HEK293 (cell line): Measurements from ENCODE around the gene ZNF396.

Experiments used
- CTCF ChIP-seq: fragments of 450-650 bp; formaldehyde crosslinking; IDR thresholded peaks from 2 replicates; pipeline ENCODE4 v1.5.1; 2016; ENCODE audit warnings: missing biosample characterization, missing genetic modification characterization
- FEZF1 ChIP-seq: fragments of 450-650 bp; formaldehyde crosslinking; IDR thresholded peaks from 2 replicates; pipeline ENCODE4 v1.5.1; 2016; ENCODE audit warnings: missing biosample characterization, missing genetic modification characterization
- HOXA7 ChIP-seq: sonication (generic); formaldehyde crosslinking; IDR thresholded peaks from 2 replicates; pipeline ENCODE4 v1.8.1; 2022; ENCODE audit warnings: missing genetic modification reagents, borderline replicate concordance
- IKZF3 ChIP-seq: fragments of 450-650 bp; IDR thresholded peaks from 2 replicates; pipeline ENCODE4 v1.5.0; 2018; ENCODE audit warnings: missing biosample characterization, mild to moderate bottlenecking, missing genetic modification characterization, moderate library complexity
- OVOL3 ChIP-seq: fragments of 450-650 bp; formaldehyde crosslinking; IDR thresholded peaks from 2 replicates; pipeline ENCODE4 v1.5.1; 2016; ENCODE audit warnings: missing biosample characterization, missing genetic modification characterization
- PRDM1 ChIP-seq: fragments of 450-650 bp; formaldehyde crosslinking; IDR thresholded peaks from 2 replicates; pipeline ENCODE4; 2016; ENCODE audit warnings: missing biosample characterization, missing genetic modification characterization
- RBAK ChIP-seq: fragments of 450-650 bp; formaldehyde crosslinking; IDR thresholded peaks from 2 replicates; pipeline ENCODE4 v1.5.1; 2016; ENCODE audit warnings: missing biosample characterization, missing genetic modification characterization
- SALL2 ChIP-seq: fragments of 450-650 bp; formaldehyde crosslinking; IDR thresholded peaks from 2 replicates; pipeline ENCODE4 v1.5.0; 2017; ENCODE audit warnings: missing biosample characterization, mild to moderate bottlenecking, missing genetic modification characterization, borderline replicate concordance
- SP2 ChIP-seq: fragments of 450-650 bp; formaldehyde crosslinking; IDR thresholded peaks from 2 replicates; pipeline ENCODE4 v1.5.1; 2016; ENCODE audit warnings: missing biosample characterization, missing genetic modification characterization
- ZBTB17 ChIP-seq: fragments of 450-650 bp; formaldehyde crosslinking; IDR thresholded peaks from 2 replicates; pipeline ENCODE4 v1.5.1; 2016; ENCODE audit warnings: missing biosample characterization, missing genetic modification characterization
- ZBTB21 ChIP-seq: fragments of 450-650 bp; formaldehyde crosslinking; IDR thresholded peaks from 2 replicates; pipeline ENCODE4 v1.5.1; 2017; ENCODE audit warnings: missing biosample characterization, missing genetic modification characterization
- ZBTB44 ChIP-seq: fragments of 450-650 bp; IDR thresholded peaks from 2 replicates; pipeline ENCODE4 v1.5.1; 2018; ENCODE audit warnings: missing biosample characterization, mild to moderate bottlenecking, missing genetic modification characterization
- ZFHX2 ChIP-seq: fragments of 450-650 bp; formaldehyde crosslinking; conservative IDR thresholded peaks from 2 replicates; pipeline ENCODE4 v1.5.1; 2016; ENCODE audit warnings: missing biosample characterization, missing genetic modification characterization
- ZNF133 ChIP-seq: fragments of 450-650 bp; formaldehyde crosslinking; IDR thresholded peaks from 2 replicates; pipeline ENCODE4 v1.5.1; 2016; ENCODE audit warnings: missing biosample characterization, missing genetic modification characterization
- ZNF146 ChIP-seq: fragments of 450-650 bp; formaldehyde crosslinking; IDR thresholded peaks from 2 replicates; pipeline ENCODE4 v1.5.1; 2016; ENCODE audit warnings: missing biosample characterization, missing genetic modification characterization
- ZNF174 ChIP-seq: fragments of 450-650 bp; formaldehyde crosslinking; IDR thresholded peaks from 2 replicates; pipeline ENCODE4 v1.5.0; 2017; ENCODE audit warnings: missing biosample characterization, mild to moderate bottlenecking, missing genetic modification characterization
- ZNF24 ChIP-seq: fragments of 450-650 bp; formaldehyde crosslinking; IDR thresholded peaks from 2 replicates; pipeline ENCODE4 v1.5.1; 2016; ENCODE audit warnings: missing biosample characterization, missing genetic modification characterization
- ZNF292 ChIP-seq: fragments of 450-650 bp; formaldehyde crosslinking; IDR thresholded peaks from 2 replicates; pipeline ENCODE4 v1.5.1; 2016; ENCODE audit warnings: low read depth, missing biosample characterization, missing genetic modification characterization, borderline replicate concordance
- ZNF302 ChIP-seq: fragments of 450-650 bp; formaldehyde crosslinking; IDR thresholded peaks from 2 replicates; pipeline ENCODE4 v1.5.1; 2016; ENCODE audit warnings: missing biosample characterization, missing genetic modification characterization, low read depth
- ZNF335 ChIP-seq: fragments of 450-650 bp; formaldehyde crosslinking; conservative IDR thresholded peaks from 2 replicates; pipeline ENCODE4 v1.5.1; 2016; ENCODE audit warnings: missing biosample characterization, missing genetic modification characterization
- ZNF341 ChIP-seq: fragments of 450-650 bp; formaldehyde crosslinking; IDR thresholded peaks from 2 replicates; pipeline ENCODE4; 2016; ENCODE audit warnings: low read depth, missing biosample characterization, missing genetic modification characterization
- ZNF394 ChIP-seq: fragments of 450-650 bp; formaldehyde crosslinking; IDR thresholded peaks from 2 replicates; pipeline ENCODE4 v1.5.1; 2016; ENCODE audit warnings: missing biosample characterization, missing genetic modification characterization, mild to moderate bottlenecking, moderate library complexity, borderline replicate concordance
- ZNF426 ChIP-seq: fragments of 450-650 bp; formaldehyde crosslinking; IDR thresholded peaks from 2 replicates; pipeline ENCODE4 v1.5.1; 2017; ENCODE audit warnings: missing biosample characterization, missing genetic modification characterization, mild to moderate bottlenecking, inconsistent platforms, moderate library complexity
- ZNF501 ChIP-seq: fragments of 450-650 bp; formaldehyde crosslinking; IDR thresholded peaks from 2 replicates; pipeline ENCODE4 v1.5.1; 2016; ENCODE audit warnings: missing biosample characterization, missing genetic modification characterization
- ZNF530 ChIP-seq: fragments of 450-650 bp; formaldehyde crosslinking; IDR thresholded peaks from 2 replicates; pipeline ENCODE4 v1.5.1; 2016; ENCODE audit warnings: low read depth, missing biosample characterization, missing genetic modification characterization
- ZNF555 ChIP-seq: fragments of 450-650 bp; formaldehyde crosslinking; conservative IDR thresholded peaks from 2 replicates; pipeline ENCODE4 v1.5.1; 2017; ENCODE audit warnings: missing biosample characterization, mild to moderate bottlenecking, missing genetic modification characterization, inconsistent platforms
- ZNF558 ChIP-seq: fragments of 450-650 bp; formaldehyde crosslinking; IDR thresholded peaks from 2 replicates; pipeline ENCODE4 v1.5.1; 2016; ENCODE audit warnings: missing biosample characterization, missing genetic modification characterization
- ZNF621 ChIP-seq: fragments of 450-650 bp; formaldehyde crosslinking; IDR thresholded peaks from 2 replicates; pipeline ENCODE4 v1.5.1; 2017; ENCODE audit warnings: missing biosample characterization, missing genetic modification characterization
- ZNF623 ChIP-seq: fragments of 450-650 bp; formaldehyde crosslinking; IDR thresholded peaks from 2 replicates; pipeline ENCODE4 v1.5.1; 2016; ENCODE audit warnings: missing biosample characterization, missing genetic modification characterization
- ZNF626 ChIP-seq: fragments of 450-650 bp; sonication (Bioruptor Pico); formaldehyde crosslinking; IDR thresholded peaks from 2 replicates; pipeline ENCODE4 v1.5.1; 2018; ENCODE audit warnings: missing biosample characterization, missing genetic modification characterization, inconsistent platforms
- ZNF645 ChIP-seq: fragments of 450-650 bp; formaldehyde crosslinking; IDR thresholded peaks from 2 replicates; pipeline ENCODE4; 2016; ENCODE audit warnings: missing biosample characterization, missing genetic modification characterization
- ZNF654 ChIP-seq: fragments of 450-650 bp; formaldehyde crosslinking; IDR thresholded peaks from 2 replicates; pipeline ENCODE4 v1.5.1; 2016; ENCODE audit warnings: low read depth, missing biosample characterization, missing genetic modification characterization
- ZNF660 ChIP-seq: fragments of 450-650 bp; IDR thresholded peaks from 2 replicates; pipeline ENCODE4 v1.5.1; 2018; ENCODE audit warnings: missing biosample characterization, mild to moderate bottlenecking, missing genetic modification characterization

ZNF396 gene

GRCh38 chr18:35355140-35355618 lies 22.0 kb downstream of the ZNF396 start (continued):
- TF ChIP-seq ZNF341 (tag by site-specific recombination): no peak
- TF ChIP-seq IKZF3 (tag by site-specific recombination): no peak
- no peak for TF ChIP-seq ZNF394
- peak; percentile 53; the same call in 1 of the 2 replicates for TF ChIP-seq CTCF (tag by site-specific recombination)
- TF ChIP-seq ZNF292 (tag by site-specific recombination): no peak
- TF ChIP-seq ZNF501 (tag by site-specific recombination): no peak
- no peak for TF ChIP-seq ZBTB17 (tag by site-specific recombination)
- TF ChIP-seq SALL2 (tag by site-specific recombination): no peak
- no peak for TF ChIP-seq HOXA7
- TF ChIP-seq RBAK (tag by site-specific recombination): no peak
- TF ChIP-seq ZNF426 (tag by site-specific recombination): no peak
- TF ChIP-seq ZFHX2: peak; percentile 42; the same call in 1 of the 2 replicates
- TF ChIP-seq PRDM1 (tag by site-specific recombination): no peak
- TF ChIP-seq ZNF623 (tag by site-specific recombination): no peak
- TF ChIP-seq ZBTB21: no peak
- TF ChIP-seq ZNF530 (tag by site-specific recombination): no peak
- no peak for TF ChIP-seq ZNF621
- no peak for TF ChIP-seq OVOL3 (tag by site-specific recombination)
- no peak for TF ChIP-seq ZNF174 (tag by site-specific recombination)
- no peak for TF ChIP-seq ZNF555 (tag by site-specific recombination)
- 0 out of 2 replicates have a peak, but pooled peaks have one; percentile 26 for TF ChIP-seq ZNF335 (tag by site-specific recombination)
- no peak for TF ChIP-seq ZNF133 (tag by site-specific recombination)
- no peak for TF ChIP-seq ZNF558
- TF ChIP-seq ZNF626: no peak
- TF ChIP-seq ZNF146 (tag by site-specific recombination): no peak
- TF ChIP-seq ZBTB44 (tag by site-specific recombination): no peak
- TF ChIP-seq ZNF645: no peak
- TF ChIP-seq ZNF660 (tag by site-specific recombination): peak; percentile 35; the same call in 1 of the 2 replicates
- no peak for TF ChIP-seq SP2 (tag by site-specific recombination)
- no peak for TF ChIP-seq ZNF302 (tag by site-specific recombination)
- TF ChIP-seq FEZF1 (tag by site-specific recombination): no peak
- 0 out of 2 replicates have a peak, but pooled peaks have one; percentile 33 for TF ChIP-seq ZNF654 (tag by site-specific recombination)
- no peak for TF ChIP-seq ZNF24 (tag by site-specific recombination)
